ENCODE results near the gene DQX1.
"Not testable (repeated sequence)": the region's sequence is repeated elsewhere in the genome, so short reads cannot be mapped to it uniquely, and the experiment has no call there.

Gene DQX1

DNA sequence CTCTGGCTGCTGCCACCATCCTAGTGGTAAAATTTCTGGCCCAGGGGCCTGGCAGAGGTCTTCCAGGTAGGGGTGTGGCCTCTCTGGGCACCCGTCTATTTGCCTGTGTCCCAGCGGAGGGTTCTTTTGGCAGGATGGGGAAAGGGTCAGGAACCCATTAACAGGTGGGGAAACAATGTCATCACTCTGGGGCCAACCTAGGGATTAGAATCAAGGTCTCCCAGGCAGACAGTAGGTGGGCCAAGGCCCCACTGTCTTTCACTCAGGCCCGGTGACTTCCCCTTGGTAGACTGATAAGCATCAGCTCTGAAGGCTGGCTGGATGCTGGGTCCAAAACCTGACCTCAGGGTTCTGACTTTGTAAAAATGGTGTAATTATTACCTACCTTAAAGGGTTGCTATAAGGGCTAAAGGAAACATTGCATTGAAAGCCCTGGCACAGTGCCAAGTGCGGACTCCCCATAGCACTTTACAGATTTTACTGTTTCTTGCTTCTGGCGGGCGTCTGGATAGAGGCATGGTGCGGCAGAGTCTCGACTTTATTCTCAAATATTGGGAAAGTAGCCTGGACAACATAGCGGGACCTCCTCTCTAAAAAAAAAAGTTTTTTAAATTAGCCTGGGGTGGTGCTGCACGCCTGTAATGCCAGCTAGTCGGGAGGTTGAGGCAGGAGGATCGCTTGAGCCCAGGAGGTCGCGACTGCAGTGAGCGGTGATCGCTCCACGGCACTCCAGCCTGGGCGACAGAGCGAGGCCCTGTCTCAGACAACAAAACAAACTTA lies 28.8 kb downstream of the DQX1 start:
- no peak for DNase-seq (ENCODE audit: low read depth, low spot score)

DNA sequence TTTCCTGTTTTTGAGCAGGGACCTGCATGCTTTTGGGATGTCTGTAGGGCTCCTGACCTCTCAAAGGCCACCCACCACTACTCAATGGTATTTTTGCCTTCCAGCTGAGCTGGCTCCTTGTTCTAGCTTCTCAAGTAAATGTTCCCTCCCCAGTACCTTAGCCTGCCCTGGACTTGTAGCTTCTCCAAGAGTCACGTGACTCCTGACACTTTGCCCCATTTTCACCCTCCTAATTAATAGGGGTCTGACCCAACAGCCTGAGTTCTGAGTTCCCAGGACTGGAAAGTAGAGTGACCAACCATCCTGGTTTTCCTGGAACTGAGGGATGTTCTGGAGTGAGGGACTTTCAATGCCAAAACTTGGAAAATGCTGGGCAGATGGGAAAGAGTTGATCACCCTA lies 30.6 kb downstream of the DQX1 start:
- DNase-seq (ENCODE audit: low read depth, low spot score), result no peak

DNA sequence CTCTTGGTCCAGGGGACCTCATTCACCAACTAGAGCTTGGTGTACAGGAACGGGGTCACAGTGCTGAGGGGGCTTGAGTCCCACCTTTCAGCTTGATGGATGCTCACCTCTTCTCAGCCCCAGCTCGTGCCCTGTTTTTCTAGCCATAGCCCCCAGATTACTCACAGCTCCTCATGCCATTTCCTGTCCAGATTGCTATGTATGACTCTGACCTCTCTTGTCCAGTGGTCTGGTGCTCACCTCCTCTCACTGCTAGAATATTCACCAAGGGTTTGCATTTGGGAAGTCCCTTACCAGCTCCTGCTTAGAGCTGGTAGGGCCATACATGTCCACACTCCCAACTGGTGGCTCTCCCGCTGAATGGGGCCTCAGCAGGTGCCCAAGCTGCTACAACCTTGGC lies 32.5 kb downstream of the DQX1 start:
- no peak for DNase-seq (ENCODE audit: low read depth, low spot score)

DNA sequence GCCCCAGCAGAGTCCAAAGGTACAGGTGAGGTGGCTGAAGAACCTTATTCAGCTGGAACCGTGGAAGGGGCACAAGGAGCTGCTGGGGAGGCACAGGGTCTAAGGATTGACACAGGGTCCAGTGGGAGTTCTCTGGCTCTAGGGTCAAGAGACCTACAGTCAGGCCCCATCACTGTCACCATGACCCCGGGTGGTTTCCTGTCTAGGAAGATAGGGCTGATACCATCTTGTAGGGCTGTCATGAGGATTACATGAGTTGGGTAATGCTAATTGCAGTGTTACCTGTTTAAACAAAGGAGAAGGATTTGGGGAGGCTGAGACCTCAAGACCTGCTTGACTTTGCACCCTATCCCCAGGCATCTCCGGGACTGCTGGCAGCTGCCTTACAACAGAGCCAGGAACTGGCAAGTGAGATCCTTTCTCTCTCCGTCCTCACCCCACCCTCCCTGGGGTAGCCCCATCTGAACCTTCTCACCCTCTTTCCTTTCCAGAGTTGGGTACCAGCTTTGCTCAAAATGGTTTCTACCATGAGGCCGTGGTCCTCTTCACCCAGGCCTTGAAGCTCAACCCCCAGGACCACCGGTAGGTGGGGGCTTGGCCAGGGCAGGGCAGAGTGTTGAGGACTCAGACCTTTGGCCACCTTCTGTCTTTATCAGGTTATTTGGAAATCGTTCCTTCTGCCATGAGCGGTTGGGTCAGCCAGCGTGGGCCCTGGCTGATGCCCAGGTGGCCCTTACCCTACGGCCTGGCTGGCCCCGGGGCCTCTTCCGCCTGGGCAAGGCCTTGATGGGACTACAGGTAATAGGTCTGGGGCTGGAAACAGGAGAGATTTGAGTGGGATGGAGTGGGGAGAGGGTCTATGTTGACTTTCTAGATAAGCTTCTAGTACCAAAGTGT lies 34.1 kb downstream of the DQX1 start:
- DNase-seq (ENCODE audit: low read depth, low spot score), result no peak

DNA sequence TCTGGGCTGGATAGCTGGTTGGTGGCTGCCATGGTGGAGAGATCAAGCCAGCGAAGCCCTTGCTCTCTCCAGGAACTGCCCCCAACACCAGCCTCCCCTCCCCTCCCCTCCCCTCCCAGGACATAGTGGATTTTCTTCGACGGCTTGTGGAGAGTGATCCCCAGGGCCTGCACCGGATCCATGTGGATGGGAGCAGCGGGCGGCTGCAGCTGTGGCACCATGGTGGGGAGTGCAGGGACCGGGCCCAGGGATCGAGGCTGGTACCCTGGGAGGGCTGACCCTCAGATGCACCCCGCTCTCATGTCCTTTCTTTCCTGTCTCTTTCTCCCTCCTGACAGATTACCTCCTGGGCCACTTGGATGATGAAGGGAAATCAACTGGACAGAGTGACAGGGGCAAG lies 36.1 kb downstream of the DQX1 start:
- no peak for DNase-seq (ENCODE audit: low read depth, low spot score)

DNA sequence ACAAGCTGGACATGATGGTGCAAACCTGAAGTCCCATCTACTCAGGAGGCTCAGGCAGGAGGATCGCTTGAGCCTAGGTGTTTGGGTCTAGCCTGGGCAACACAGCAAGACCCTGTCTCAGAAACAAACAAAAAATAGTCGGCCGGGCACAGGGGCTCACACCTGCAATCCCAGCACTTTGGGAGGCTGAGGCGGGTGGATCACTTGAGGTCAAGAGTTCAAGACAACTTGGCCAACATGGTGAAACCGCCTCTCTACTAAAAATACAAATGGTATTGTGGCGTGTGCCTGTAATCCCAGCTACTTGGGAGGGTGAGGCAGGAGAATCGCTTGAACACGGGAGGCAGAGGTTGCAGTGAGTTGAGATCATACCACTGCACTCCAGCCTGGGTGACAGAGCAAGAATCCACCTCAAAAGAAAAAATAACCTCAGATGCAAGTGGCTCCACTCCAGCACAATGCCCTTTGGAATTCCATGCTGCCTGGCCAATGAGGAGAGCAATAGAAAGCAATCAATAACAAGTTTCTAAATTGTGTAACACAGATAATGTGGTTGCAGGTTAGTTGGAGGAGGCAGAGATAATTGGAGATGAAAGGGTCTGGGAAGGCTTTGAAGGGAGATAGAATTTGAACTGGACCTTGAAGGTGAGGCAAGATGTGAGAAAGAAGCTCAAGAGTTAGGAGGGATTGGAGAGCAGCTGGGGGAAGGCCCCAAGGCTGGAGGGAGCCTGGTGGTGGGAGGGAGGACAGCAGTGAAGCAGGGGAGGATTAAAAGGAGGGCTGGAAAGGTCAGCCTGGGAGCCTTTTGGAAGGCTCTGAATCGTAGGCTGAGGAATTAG lies 37.2 kb downstream of the DQX1 start:
- no peak for DNase-seq (ENCODE audit: low read depth, low spot score)

DNA sequence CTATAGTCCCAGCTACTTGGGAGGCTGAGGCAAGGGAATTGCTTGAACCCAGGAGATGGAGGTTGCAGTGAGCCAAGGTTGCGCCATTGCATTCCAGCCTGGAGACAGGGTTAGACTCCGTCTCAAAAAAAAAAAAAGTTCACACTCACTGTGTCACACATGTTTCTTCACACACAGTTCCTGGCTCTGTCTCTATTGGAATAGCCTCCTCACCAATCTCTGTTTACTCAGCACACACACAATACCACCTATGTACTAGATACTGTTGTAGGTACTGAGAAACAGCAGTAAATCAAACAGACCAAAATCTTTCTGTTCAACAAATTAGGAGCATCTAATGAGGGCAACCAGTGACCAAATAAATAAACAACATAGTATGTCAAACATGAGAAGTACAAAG lies 39.9 kb downstream of the DQX1 start:
- no peak for DNase-seq (ENCODE audit: low read depth, low spot score)

DNA sequence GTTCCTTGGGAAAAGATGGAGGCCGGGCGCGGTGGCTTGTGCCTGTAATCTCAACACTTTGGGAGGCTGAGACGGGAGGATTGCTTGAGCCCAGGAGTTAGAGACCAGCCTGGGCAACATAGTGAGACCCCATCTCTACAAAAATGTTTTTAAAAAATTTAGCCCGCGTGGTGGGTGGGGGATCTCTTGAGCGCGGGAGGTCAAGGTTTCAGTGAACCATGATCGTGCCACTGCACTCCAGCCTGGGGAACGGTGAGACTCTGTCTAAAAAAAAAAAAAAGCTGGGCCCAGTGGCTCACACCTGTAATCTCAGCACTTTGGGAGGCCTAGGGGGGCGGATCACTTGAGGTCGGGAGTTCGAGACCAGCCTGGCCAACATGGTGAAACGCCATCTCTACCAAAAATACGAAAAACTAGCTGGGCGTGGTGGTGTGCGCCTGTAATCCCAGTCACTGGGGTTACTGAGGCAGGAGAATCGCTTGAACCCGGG lies 42.3 kb downstream of the DQX1 start:
- DNase-seq (ENCODE audit: low read depth, low spot score), result not testable (repeated sequence)

DNA sequence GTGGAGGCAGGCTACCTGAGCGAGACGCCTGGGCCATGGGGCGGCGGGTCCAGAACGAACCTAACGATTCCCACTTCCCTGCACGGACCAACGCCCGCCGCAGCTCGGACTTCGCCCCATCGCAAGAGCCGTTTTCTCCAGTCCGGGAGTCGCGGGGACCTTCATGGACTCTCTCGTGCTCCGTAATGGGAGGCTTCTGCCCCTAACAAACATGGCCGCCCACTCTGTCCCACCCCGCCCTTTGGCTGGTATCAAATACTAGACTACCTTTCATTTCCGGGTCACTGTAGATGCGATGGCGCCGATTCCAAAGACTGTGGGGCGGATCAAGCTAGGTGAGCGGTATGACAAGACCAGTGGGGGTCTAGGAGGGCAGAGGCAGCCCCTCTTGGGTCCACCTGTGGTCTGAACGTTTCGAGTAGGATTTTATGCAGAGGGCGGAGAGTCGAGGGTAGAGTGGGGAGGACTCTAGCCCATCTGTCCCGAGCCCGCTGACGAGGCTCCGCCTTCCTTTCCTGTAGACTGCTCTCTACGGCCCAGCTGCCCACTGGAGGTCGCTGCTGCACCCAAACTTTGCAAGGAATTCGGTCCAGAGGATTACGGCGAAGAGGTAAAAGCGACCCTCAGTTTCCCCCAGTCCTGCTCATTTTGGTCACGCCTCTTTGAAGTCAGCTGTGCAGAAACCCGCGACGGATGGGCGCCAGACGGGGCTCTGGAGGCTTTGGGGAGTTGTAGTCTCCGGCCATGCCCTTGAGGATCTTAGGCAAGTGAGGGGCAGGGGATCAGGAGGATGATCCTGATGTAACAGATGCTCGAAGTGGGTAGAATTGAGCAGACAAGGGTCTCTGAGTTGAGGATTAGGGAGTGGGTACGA lies 43.0 kb downstream of the DQX1 start, which contains the start of the genes CCDC142 and TTC31:
Gene CCDC142, minus strand, starts transcription at position 198 of the 874 bp plus-strand sequence. Its CDS starts 161 bp downstream, at position 37.
Gene TTC31, plus strand, starts transcription at position 281 of the 874 bp plus-strand sequence. Its CDS starts 15 bp downstream, at position 296.
- peak; percentile 88 for DNase-seq (ENCODE audit: low read depth, low spot score)

DNA sequence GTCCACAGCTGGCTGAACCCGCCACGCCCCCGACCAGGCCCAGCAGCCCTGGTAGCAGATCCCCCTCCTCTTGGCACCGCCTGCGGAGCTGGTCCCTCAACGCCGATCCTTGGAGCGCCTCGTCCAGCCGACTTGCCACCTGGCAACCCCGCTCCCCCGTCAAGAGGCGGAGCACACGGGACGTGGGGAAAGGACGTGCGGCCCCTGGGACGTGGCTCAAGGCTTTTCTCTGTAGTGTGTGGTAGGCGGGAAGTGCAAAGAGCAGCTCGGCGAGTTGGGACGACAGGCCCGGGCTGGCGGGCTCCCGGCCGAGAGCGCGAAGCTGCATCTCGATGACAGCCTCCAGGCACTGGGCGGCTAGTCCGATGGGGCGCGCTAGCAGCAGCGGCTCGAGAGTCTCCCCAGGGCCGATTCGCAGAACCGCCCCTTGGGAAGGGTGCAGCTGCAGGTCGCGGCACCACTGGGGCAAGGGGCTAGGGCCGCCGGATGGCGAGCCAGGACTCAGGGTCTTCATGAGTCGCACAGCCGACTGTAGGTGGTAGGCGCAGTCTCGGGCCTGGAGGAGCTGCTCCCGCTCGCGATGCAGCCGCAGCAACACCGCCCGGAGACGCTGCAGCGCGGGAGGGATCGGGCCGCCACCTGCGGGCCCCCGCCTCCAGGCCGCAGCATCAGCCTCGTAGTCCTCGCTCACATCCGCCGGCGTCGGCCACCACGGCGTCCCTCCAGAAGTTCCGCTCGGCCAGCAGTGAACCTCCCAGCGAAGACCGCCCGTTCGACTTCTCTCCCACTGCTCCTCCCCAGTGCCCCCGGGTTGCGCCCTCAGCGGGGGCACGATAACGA lies 43.9 kb downstream of the DQX1 start:
- no peak for DNase-seq (ENCODE audit: low read depth, low spot score)

DNA sequence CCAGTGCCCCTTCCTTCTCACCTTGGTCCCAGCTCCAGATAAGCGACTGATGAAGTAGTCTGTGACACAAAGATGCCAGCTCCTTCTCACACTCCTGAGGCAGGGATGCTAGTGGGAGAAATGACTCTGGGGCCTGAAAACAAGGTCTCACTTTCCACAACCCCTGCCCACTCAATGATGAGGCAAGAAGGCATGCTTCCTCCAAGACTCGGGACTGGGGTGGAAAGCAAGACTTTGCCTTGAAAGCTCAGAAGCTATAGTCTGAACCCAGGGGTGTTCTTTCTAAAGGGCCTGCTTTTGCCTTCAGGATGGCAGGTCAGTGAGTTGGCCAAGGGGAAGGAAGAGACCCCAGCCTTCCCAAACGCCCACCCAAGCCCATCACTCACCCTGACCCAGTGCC lies 44.6 kb downstream of the DQX1 start:
- no peak for DNase-seq (ENCODE audit: low read depth, low spot score)

DNA sequence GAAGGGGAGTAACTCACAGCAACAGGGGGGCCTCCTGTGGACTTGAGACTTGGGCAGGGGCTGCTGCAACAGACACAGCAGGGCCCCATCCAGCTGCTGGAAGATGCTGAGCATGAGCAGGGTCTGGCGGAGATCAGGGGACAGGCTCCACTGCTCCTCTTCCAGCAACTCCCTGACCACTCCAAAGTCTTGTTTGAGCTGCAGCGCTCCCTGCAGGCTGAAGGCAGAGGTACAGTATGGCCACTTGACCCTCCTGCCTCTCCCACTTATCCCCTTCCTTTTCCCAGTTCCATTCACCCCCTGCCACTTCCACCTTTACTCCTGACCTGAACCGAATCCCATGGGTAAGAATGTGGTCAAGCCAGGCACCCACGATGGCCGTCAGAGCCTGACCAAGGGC lies 51.1 kb downstream of the DQX1 start:
- no peak for DNase-seq (ENCODE audit: low read depth, low spot score)

DNA sequence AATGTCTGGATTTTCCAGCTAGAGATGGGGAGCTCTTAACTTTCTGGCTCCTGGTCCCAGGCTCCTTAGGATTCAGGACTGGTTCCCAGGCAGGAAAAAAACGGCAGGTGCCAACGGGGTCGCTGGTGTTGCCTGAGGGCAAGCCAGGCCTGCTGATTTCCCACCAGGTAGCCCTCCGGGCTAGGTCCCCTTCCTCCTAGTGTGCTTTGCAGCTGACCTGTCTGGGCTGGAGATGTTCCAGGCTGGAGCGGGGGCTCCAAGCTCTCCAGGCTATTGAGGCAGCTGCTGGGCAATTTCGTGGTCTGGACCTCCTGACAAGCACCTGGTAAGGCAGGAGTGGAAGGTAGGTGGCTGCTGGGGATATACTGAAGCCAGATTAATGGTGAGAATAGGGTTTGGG lies 51.5 kb downstream of the DQX1 start:
- no peak for DNase-seq (ENCODE audit: low read depth, low spot score)

DNA sequence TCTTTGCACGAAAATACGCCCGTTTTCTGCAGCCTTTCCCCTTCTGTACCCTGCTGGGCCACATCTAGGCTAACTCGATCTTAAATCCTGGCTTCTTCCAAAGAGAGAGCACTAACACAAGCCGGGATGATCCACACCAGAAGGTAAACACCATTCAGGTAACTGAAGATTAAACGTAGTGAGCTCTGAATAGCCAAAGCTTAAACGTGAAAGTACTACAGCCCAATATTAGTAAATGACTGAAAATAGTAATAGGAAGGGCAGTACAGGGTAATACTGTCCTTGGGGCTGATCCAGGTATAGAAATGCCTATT lies 53.1 kb downstream of the DQX1 start:
- no peak for DNase-seq (ENCODE audit: low read depth, low spot score)

DNA sequence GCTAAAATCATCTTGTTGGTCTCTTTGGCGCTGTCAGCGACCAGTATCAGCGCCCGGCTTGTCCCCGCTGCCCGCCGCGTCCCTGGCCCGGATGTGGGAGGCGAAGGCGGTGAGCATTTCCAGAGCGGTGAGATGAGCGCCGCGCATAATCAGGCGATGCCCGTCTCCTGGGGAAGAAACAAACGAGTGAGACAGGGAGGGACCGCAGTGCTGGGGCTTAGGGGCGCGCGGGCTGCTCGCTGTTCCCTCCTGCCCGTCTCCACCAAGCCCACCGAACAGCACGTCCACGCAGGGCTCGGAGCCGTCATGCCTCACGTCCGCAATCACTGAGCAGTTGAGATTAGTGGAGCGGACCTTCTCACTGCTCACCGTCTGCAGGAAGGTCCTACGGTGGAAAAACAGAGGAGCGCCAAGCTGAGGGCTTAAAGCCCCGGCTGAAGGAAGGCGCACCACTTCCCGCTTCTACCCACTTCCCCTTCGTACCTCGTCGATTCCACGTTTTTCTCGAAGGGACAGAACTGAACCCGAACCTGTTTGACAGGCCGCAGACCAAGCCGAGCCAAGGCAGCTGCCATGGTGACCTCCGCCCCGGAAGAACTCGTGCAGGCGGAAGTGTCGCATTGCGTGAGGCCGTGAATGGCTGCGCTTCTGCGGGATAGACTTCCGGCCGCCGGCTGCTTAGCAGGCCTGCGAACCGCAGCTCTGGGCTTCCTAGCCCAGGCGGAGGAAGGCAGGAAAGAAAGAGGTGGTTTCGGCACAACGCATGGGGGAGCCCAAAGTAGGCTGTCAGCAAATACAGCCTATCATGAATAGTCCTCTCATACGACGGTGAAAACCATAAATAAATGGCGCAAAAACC lies 53.7 kb downstream of the DQX1 start, which contains the start of gene MRPL53:
Gene MRPL53, minus strand, starts transcription at position 595 of the 859 bp plus-strand sequence. Its CDS starts 20 bp downstream, at position 575.
- peak; percentile 85 for DNase-seq (ENCODE audit: low read depth, low spot score)

DNA sequence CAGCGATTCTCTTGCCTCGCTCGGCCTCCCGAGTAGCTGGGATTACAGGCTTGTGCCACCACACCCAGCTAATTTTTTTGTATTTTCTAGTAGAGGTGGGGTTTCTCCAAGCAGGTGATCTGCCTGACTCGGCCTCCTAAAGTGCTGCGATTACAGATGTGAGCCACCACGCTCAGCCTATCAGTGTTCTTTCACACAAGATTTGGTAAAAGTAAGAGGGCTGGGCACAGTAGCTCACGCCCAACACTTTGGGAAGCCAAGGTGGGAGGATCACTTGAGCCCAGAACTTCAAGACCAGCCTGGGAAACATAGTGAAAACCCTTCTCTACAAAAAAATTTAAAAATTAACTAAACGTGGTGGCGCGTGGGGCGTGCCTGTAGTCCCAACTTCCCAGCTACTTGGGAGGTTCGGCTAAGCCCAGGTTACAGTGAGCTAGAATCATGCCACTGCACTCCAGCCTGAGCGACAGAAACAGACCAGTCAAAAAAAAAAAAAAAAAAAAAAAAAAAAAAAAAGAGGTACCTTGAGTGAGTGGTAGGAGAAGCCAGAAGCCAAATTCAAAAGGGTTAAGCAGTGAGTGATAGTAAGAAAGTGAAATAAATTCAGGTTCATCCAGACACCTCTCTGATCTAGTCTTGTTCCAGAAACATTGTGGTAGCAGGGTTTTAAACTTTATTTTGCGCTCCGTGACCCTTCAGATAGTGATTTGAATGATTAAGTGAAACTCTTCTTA lies 54.5 kb downstream of the DQX1 start:
- DNase-seq (ENCODE audit: low read depth, low spot score), result no peak

DNA sequence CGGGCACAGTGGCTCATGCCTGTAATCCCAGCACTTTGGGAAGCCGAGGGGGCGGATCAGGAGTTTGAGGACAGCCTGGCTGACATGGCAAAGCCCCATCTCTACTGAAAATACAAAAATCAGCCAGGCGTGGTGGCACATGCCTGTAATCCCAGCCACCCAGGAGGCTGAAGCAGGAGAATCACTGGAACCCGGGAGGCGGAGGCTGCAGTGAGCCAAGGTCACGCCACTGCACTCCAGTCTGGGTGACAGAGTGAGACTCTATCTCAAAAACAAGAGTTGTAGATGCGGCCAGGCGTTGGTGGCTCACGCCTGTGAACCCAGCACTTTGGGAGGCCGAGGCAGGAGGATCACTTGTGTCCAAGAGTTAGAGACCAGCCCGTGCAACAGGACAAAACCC lies 55.3 kb downstream of the DQX1 start:
- not testable (repeated sequence) for DNase-seq (ENCODE audit: low read depth, low spot score)

Data from iPS DF 19.7 (cell line).